ENCODE measurements around the gene RXRB.
"Not testable (repeated sequence)": the region's sequence is repeated elsewhere in the genome, so short reads cannot be mapped to it uniquely, and the experiment has no call there.

RXRB gene

GRCh38 chr6:33235221-33235634, 34.8 kb upstream of the RXRB start:
- H3K27me3 ChIP-seq (ENCODE audit: control insufficient read depth in 1 of 2, insufficient read depth in 2 of 2, low read length in 2 of 2): no peaks in the 10 kb centered on the region
- no peaks in the 10 kb centered on the region for H3K36me3 ChIP-seq (ENCODE audit: insufficient read depth, low read length)
- H3K4me3 ChIP-seq (ENCODE audit: low read depth in 1 of 2, low read length in 2 of 2): no peak overlapping the region
- no peak overlapping the region for H3K9ac ChIP-seq (ENCODE audit: low read length)
- H3K27ac ChIP-seq (ENCODE audit: low read depth, low read length): no peak overlapping the region
- H3K4me1 ChIP-seq (ENCODE audit: insufficient read depth, low read length): no peaks in the 10 kb centered on the region
- no peaks in the 10 kb centered on the region for H3K9me3 ChIP-seq (ENCODE audit: low read length)

GRCh38 chr6:33226503-33227120, 26.1 kb upstream of the RXRB start:
- H3K9ac ChIP-seq (ENCODE audit: low read length); H3K27me3 ChIP-seq (ENCODE audit: control insufficient read depth in 1 of 2, insufficient read depth in 2 of 2, low read length in 2 of 2); H3K4me1 ChIP-seq (ENCODE audit: insufficient read depth, low read length); H3K36me3 ChIP-seq (ENCODE audit: insufficient read depth, low read length); H3K27ac ChIP-seq (ENCODE audit: low read depth, low read length); H3K9me3 ChIP-seq (ENCODE audit: low read length); H3K4me3 ChIP-seq (ENCODE audit: low read depth in 1 of 2, low read length in 2 of 2): not testable (repeated sequence)

- H3K9me3 ChIP-seq (ENCODE audit: low read length): no peaks in the 10 kb centered on the region
- H3K4me3 ChIP-seq (ENCODE audit: low read depth in 1 of 2, low read length in 2 of 2): no peak overlapping the region
- H3K36me3 ChIP-seq (ENCODE audit: insufficient read depth, low read length): no peaks in the 10 kb centered on the region
- H3K27me3 ChIP-seq (ENCODE audit: control insufficient read depth in 1 of 2, insufficient read depth in 2 of 2, low read length in 2 of 2): no peaks in the 10 kb centered on the region
- no peak overlapping the region for H3K9ac ChIP-seq (ENCODE audit: low read length)
- peaks cover 8% of the 10 kb centered on the region for H3K4me1 ChIP-seq (ENCODE audit: insufficient read depth, low read length)
- H3K27ac ChIP-seq (ENCODE audit: low read depth, low read length): no peak overlapping the region
These were observed 17.2 kb upstream of the RXRB start for GRCh38 chr6:33217681-33218080.

DNA sequence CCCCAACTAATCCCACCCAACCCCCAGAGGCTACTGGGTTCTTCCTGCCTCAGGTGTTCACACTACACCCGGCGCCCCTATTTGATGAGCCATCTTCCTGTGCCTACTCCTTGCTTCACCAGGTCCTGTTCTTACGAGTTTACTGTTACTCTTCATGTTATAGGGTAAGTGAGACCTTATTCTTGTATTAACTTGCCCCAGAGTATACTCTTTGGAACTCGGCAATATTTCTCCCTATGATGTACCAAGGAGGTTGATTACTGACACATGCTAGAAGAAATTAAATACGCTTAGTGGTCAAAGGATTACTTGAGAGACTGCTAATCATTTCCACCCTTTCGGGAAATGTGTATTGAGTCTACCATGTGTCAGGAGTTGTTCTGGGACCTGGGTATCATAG, 16.8 kb upstream of the RXRB start:
- peaks cover 2% of the 10 kb centered on the region for H3K36me3 ChIP-seq (ENCODE audit: insufficient read depth, low read length)

DNA sequence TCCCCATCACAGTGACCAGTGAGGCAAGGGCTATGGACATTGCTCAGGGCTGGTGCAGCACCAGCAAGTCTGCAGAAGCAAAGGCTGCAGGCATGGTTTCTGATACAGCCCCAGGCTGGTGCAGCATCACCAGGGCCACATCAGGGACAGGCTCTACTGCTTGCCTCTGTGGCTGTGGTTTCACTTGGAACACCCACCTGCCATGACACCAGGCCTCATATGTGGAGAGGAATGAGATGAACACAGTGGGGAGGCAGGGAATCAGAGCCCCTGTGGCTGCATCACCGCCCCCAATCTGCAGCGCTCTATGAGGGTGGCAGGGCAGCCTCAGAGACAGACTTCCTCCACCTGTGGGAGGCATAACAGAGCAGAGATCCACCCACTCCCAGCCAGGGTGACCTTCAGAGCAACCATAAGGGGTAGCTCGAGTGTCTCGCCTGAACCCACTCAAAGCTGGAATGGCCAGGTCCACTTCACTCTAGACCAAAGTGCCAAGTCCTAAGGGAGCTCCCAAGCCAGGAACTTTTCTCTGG, 15.7 kb upstream of the RXRB start:
- Histone ChIP-seq H3K9me3 (ENCODE audit: low read length) (no peaks in the 10 kb centered on the region), H3K9ac (ENCODE audit: low read length) (no peak overlapping the region), H3K4me3 (ENCODE audit: low read depth in 1 of 2, low read length in 2 of 2) (no peak overlapping the region), H3K27me3 (ENCODE audit: control insufficient read depth in 1 of 2, insufficient read depth in 2 of 2, low read length in 2 of 2) (no peaks in the 10 kb centered on the region), H3K36me3 (ENCODE audit: insufficient read depth, low read length) (peaks cover 10% of the 10 kb centered on the region), H3K4me1 (ENCODE audit: insufficient read depth, low read length) (peaks cover 13% of the 10 kb centered on the region), H3K27ac (ENCODE audit: low read depth, low read length) (no peak overlapping the region)

More for the DNA sequence above, 16.8 kb upstream of the RXRB start:
- Histone ChIP-seq H3K4me3 (ENCODE audit: low read depth in 1 of 2, low read length in 2 of 2) (no peak overlapping the region), H3K4me1 (ENCODE audit: insufficient read depth, low read length) (peaks cover 12% of the 10 kb centered on the region), H3K9ac (ENCODE audit: low read length) (no peak overlapping the region), H3K27ac (ENCODE audit: low read depth, low read length) (no peak overlapping the region), H3K27me3 (ENCODE audit: control insufficient read depth in 1 of 2, insufficient read depth in 2 of 2, low read length in 2 of 2) (no peaks in the 10 kb centered on the region), H3K9me3 (ENCODE audit: low read length) (no peaks in the 10 kb centered on the region)

DNA sequence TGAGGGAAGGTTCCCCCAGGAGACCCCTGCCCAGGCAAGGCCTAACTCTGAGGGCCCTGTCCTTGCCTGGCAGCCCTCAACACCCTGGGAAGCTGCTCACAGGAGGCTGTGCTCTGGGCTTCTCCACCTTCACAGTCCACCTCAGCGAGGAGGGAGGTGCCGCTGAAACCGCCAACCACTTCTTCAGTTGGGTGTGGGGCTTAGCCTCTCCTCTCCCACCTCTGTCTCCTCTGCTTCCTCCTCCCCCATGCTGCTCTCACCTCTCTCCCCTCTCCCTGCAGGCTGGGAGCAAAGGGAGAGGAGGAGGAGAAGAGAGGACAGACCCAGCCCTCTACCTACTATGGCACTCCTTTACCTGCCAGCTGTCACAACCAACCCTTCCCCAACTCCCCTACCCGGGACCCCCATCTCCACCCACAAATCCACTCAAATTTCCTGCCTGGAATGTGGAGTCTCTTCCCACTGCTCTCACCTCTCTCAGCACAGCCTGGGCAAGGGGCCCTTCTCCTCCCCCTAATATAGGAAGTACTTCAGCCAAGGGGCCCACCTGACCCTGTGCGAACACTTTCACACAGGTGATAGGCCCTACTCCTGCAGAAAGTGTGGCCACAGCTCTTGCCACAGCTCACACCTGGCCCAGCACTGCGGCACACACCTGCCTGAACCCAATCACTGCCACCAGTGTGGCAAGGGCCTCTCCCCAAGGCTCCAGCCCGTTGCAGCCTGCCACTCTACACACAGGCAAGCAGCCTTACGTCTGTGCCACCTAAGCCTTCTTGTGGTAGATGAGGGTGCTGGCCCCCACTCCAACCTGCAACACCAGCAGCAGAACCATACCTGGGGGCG, 15.0 kb upstream of the RXRB start:
- H3K4me1 ChIP-seq (ENCODE audit: insufficient read depth, low read length): peaks cover 13% of the 10 kb centered on the region
- no peaks in the 10 kb centered on the region for H3K27me3 ChIP-seq (ENCODE audit: control insufficient read depth in 1 of 2, insufficient read depth in 2 of 2, low read length in 2 of 2)
- H3K9me3 ChIP-seq (ENCODE audit: low read length): no peaks in the 10 kb centered on the region
- peaks cover 16% of the 10 kb centered on the region for H3K36me3 ChIP-seq (ENCODE audit: insufficient read depth, low read length)
- H3K9ac ChIP-seq (ENCODE audit: low read length): no peak overlapping the region
- H3K4me3 ChIP-seq (ENCODE audit: low read depth in 1 of 2, low read length in 2 of 2): no peak overlapping the region
- no peak overlapping the region for H3K27ac ChIP-seq (ENCODE audit: low read depth, low read length)

DNA sequence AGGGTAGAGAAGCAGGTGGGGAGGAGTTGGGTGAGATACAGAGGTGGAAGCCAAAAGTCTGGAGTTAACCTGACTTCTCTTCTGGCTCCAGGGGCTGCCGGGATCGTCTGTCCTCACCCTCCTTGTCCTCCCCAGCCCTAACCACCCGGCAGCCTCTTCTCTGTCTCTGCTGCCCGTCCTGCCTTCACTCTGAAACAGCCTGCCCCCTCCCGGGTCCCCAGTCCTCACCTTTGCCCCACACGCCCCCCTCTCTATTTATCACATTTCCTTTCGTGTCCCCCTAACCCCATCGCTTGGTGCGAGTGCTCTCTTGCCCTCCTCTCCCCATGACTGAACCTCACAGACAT, 13.5 kb upstream of the RXRB start:
- Histone ChIP-seq H3K4me3 (ENCODE audit: low read depth in 1 of 2, low read length in 2 of 2) (peak overlapping the region; percentile 71 to 77), H3K9me3 (ENCODE audit: low read length) (no peaks in the 10 kb centered on the region), H3K27me3 (ENCODE audit: control insufficient read depth in 1 of 2, insufficient read depth in 2 of 2, low read length in 2 of 2) (no peaks in the 10 kb centered on the region), H3K9ac (ENCODE audit: low read length) (peak overlapping the region; percentile 38), H3K36me3 (ENCODE audit: insufficient read depth, low read length) (peaks cover 29% of the 10 kb centered on the region), H3K4me1 (ENCODE audit: insufficient read depth, low read length) (peaks cover 18% of the 10 kb centered on the region), H3K27ac (ENCODE audit: low read depth, low read length) (peak overlapping the region; percentile 68)

DNA sequence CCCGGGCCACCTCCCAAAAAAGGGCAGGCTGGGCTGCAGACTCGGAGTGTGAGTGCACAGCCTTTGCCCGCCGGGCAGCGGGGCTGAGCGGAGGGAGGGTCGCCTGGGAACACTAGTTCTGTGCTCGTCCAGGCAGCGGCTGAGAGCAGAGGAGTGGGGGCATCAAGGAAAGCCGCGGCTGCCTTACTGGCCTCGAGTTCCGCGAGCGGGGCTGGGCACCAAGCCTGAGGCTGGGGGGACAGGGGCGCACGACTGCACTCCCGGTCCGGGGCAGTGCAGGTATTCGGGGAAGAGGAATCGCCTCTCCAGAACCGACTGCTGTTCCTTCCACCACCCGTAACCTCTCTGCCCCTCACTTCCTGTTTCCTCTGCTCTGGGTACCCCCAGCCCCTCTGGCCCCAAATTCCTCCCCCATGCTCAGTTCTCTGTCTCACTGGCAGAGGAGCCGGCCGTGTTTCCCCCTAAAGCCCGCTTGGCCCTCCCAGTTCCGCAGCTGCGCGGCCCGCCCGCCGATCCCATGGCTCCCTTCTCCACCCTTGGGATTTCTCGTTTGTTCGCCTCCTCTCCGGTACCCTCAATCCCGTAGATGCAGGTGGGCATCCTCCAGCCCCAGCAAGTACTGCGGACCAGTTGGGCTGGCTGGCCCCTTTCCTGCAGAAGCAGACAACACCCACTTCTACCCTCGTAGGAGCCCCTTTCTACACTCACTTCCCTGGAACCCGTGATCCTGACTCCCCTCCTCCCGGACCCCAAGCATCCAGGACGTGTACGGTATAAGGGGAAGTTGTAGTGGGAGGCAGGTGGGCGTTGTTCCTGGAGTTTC, 12.9 kb upstream of the RXRB start:
- H3K4me3 ChIP-seq (ENCODE audit: low read depth in 1 of 2, low read length in 2 of 2): peak overlapping the region; percentile 71 to 77
- no peaks in the 10 kb centered on the region for H3K9me3 ChIP-seq (ENCODE audit: low read length)
- H3K9ac ChIP-seq (ENCODE audit: low read length): peak overlapping the region; percentile 38
- H3K27me3 ChIP-seq (ENCODE audit: control insufficient read depth in 1 of 2, insufficient read depth in 2 of 2, low read length in 2 of 2): no peaks in the 10 kb centered on the region
- H3K36me3 ChIP-seq (ENCODE audit: insufficient read depth, low read length): peaks cover 29% of the 10 kb centered on the region
- H3K4me1 ChIP-seq (ENCODE audit: insufficient read depth, low read length): peaks cover 20% of the 10 kb centered on the region
- peak overlapping the region; percentile 68 for H3K27ac ChIP-seq (ENCODE audit: low read depth, low read length)

DNA sequence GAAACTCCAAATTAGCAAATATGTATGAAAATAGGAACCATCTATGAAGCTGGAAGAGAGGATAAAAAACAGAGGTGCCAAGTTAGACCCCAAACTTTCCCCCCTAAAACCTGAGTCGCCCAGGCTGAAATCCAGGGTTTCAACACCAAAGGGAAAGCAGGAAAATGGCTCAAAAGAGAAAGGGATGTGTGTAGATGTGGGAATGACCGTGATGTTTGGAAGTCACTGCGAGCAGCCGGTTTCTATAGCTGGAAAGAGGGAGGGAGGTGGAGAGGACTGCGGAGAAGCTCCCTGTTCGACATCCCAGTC, 12.3 kb upstream of the RXRB start:
- no peaks in the 10 kb centered on the region for H3K27me3 ChIP-seq (ENCODE audit: control insufficient read depth in 1 of 2, insufficient read depth in 2 of 2, low read length in 2 of 2)
- peaks cover 20% of the 10 kb centered on the region for H3K4me1 ChIP-seq (ENCODE audit: insufficient read depth, low read length)
- H3K4me3 ChIP-seq (ENCODE audit: low read depth in 1 of 2, low read length in 2 of 2): peak overlapping the region; percentile 71 to 77
- H3K27ac ChIP-seq (ENCODE audit: low read depth, low read length): peak overlapping the region; percentile 68
- H3K36me3 ChIP-seq (ENCODE audit: insufficient read depth, low read length): peaks cover 29% of the 10 kb centered on the region
- no peaks in the 10 kb centered on the region for H3K9me3 ChIP-seq (ENCODE audit: low read length)
- H3K9ac ChIP-seq (ENCODE audit: low read length): peak overlapping the region; percentile 38

- Histone ChIP-seq H3K4me1 (ENCODE audit: insufficient read depth, low read length) (peaks cover 20% of the 10 kb centered on the region), H3K36me3 (ENCODE audit: insufficient read depth, low read length) (peaks cover 29% of the 10 kb centered on the region), H3K27me3 (ENCODE audit: control insufficient read depth in 1 of 2, insufficient read depth in 2 of 2, low read length in 2 of 2) (no peaks in the 10 kb centered on the region), H3K27ac (ENCODE audit: low read depth, low read length) (no peak overlapping the region), H3K9me3 (ENCODE audit: low read length) (no peaks in the 10 kb centered on the region), H3K9ac (ENCODE audit: low read length) (no peak overlapping the region), H3K4me3 (ENCODE audit: low read depth in 1 of 2, low read length in 2 of 2) (no peak overlapping the region)
These were observed 11.4 kb upstream of the RXRB start for GRCh38 chr6:33211666-33212422.

GRCh38 chr6:33211136-33211535, 10.7 kb upstream of the RXRB start:
- Histone ChIP-seq H3K9me3 (ENCODE audit: low read length) (no peaks in the 10 kb centered on the region), H3K36me3 (ENCODE audit: insufficient read depth, low read length) (peaks cover 29% of the 10 kb centered on the region), H3K27me3 (ENCODE audit: control insufficient read depth in 1 of 2, insufficient read depth in 2 of 2, low read length in 2 of 2) (no peaks in the 10 kb centered on the region), H3K4me1 (ENCODE audit: insufficient read depth, low read length) (peaks cover 20% of the 10 kb centered on the region), H3K9ac (ENCODE audit: low read length) (no peak overlapping the region), H3K4me3 (ENCODE audit: low read depth in 1 of 2, low read length in 2 of 2) (no peak overlapping the region), H3K27ac (ENCODE audit: low read depth, low read length) (no peak overlapping the region)

Data from muscle layer of colon (tissue), 2 donors.